ENCODE results near the gene NXPH3. TPM values are rescaled to one million over a fixed set of nuclear protein-coding genes. Genes with fewer than 3 reads are reported as not detected.

NXPH3 gene
- total RNA-seq = 1 to 10 TPM; 2.1 to 2.7 TPM
- 1 to 10 TPM; 1.0 to 1.4 (median 1.2) TPM for polyA plus RNA-seq (ENCODE audit: insufficient read length in 6 of 6)
- long read RNA-seq, donor 1, full-length matches to known transcripts = 4 of 4 reads
- long read RNA-seq, donor 1, partial matches to known transcripts = 0 of 4 reads
- long read RNA-seq, donor 1, other reads (novel, unspliced or antisense) = 0 of 4 reads
- long read RNA-seq, donor 2, full-length matches to known transcripts = 2 of 2 reads
- long read RNA-seq, donor 2, partial matches to known transcripts = 0 of 2 reads
- long read RNA-seq, donor 2, other reads (novel, unspliced or antisense) = 0 of 2 reads
- long read RNA-seq, donor 3, full-length matches to known transcripts = 2 of 2 reads
- long read RNA-seq, donor 3, partial matches to known transcripts = 0 of 2 reads
- long read RNA-seq, donor 3, other reads (novel, unspliced or antisense) = 0 of 2 reads
- long read RNA-seq, donor 4 = 0 reads
- long read RNA-seq, donor 5, full-length matches to known transcripts = 2 of 2 reads
- long read RNA-seq, donor 5, partial matches to known transcripts = 0 of 2 reads
- long read RNA-seq, donor 5, other reads (novel, unspliced or antisense) = 0 of 2 reads
- long read RNA-seq, donor 6, full-length matches to known transcripts = 4 of 4 reads
- long read RNA-seq, donor 6, partial matches to known transcripts = 0 of 4 reads
- long read RNA-seq, donor 6, other reads (novel, unspliced or antisense) = 0 of 4 reads
- long read RNA-seq, donor 7, full-length matches to known transcripts = 2 of 2 reads
- long read RNA-seq, donor 7, partial matches to known transcripts = 0 of 2 reads
- long read RNA-seq, donor 7, other reads (novel, unspliced or antisense) = 0 of 2 reads
- long read RNA-seq, donor 8 = 0 reads
- long read RNA-seq, donor 9 = 0 reads
- long read RNA-seq, donor 10 = 0 reads
- long read RNA-seq, donor 11 = 0 reads
- long read RNA-seq, donor 12, full-length matches to known transcripts = 1 of 1 reads
- long read RNA-seq, donor 12, partial matches to known transcripts = 0 of 1 reads
- long read RNA-seq, donor 12, other reads (novel, unspliced or antisense) = 0 of 1 reads

DNA sequence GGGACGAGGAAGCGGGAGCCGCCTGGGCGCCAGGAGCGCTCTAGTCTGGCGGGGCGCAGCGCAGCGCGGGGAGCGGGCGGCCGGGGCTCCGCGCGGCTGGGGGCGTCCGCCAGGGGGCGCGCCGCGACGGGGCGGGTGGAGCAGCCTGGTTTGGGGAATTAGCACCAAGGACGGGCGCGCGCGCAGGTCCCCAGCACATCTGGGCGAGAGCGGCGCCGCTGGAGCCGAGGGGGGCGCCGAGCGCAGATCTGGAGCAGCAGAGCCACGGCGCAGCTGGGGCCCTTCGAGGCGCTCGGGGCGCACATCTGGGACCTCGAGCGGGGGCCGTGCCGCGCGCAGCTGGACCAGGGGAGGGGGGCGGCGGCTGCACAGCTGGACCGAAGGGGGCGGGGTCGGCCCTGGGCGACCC is at the start of gene NXPH3:
NXPH3 (plus strand) TSS at position 193 of the 409 bp plus-strand sequence. CDS start 349 bp downstream, outside the sequence.
- H3K9me3 ChIP-seq = no peaks in the 10 kb centered on the region
- no peaks in the 10 kb centered on the region for H3K36me3 ChIP-seq
- peak; percentile 85 for ATAC-seq
- intact Hi-C loops (cut with DNase I) = loop anchor here (10.0 kb wide), 3 partner anchors 119 to 279 kb away; partner anchors contain the start of gene KAT7 (in 1 of the 2)
- peaks cover 0 to 46% of the 10 kb centered on the region in 2 donors for H3K27me3 ChIP-seq
- H3K27ac ChIP-seq = peak within 1 kb of the TSS; percentile 13 to 48
- H3K4me3 ChIP-seq = peak within 1 kb of the TSS; percentile 52 to 53
- TF ChIP-seq, protein P1, sequence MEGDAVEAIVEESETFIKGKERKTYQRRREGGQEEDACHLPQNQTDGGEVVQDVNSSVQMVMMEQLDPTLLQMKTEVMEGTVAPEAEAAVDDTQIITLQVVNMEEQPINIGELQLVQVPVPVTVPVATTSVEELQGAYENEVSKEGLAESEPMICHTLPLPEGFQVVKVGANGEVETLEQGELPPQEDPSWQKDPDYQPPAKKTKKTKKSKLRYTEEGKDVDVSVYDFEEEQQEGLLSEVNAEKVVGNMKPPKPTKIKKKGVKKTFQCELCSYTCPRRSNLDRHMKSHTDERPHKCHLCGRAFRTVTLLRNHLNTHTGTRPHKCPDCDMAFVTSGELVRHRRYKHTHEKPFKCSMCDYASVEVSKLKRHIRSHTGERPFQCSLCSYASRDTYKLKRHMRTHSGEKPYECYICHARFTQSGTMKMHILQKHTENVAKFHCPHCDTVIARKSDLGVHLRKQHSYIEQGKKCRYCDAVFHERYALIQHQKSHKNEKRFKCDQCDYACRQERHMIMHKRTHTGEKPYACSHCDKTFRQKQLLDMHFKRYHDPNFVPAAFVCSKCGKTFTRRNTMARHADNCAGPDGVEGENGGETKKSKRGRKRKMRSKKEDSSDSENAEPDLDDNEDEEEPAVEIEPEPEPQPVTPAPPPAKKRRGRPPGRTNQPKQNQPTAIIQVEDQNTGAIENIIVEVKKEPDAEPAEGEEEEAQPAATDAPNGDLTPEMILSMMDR (IDR thresholded peaks at IDR 0.05) = peak; percentile 44 to 65
- H3K4me1 ChIP-seq = peaks cover 8 to 38% of the 10 kb centered on the region in 2 donors
- peak in 3 of 4 donors; percentile 37 to 95 (median 65) for DNase-seq

DNA sequence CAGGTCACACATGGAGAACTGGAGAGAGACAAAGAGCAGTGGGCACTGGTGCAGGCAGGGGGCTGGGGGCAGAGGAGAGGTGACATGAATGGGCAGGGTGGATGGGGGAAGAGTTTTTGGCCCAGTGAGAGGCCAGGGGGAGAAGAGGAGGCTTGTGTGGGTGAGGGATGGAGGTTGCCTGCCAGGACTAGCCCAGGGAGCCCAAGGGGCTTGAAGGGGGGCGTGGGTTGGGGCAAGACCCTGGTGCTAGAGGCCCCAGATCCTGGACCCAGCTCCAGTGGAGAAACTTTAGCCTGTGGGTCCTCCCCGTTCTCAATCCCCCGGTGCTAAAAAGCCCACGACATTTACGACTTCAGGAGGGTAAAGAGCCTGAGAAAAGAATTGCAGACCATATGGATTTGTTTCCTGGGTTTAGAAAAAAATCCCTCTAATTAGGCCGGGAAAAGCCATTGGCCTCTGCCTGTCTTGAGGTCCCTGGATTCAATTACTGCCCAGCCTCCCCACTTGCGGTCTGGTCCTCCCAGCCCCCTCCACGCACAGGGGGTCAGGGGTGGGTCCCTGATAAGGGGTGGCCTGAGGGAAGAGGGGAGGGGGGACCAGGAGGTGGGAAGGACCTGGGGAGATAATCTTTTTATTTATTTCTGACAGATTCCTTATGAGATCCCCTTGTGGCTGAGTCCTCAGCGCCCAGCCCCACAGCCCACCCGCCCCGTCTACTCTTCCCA is 47.6 kb upstream of the NXPH3 start:
- Histone ChIP-seq H3K4me1 (no peaks in the 10 kb centered on the region), H3K4me3 (no peak overlapping the region), H3K9me3 (no peaks in the 10 kb centered on the region), H3K36me3 (no peaks in the 10 kb centered on the region), H3K27me3 (peaks cover 0 to 77% of the 10 kb centered on the region in 2 donors), H3K27ac (no peak overlapping the region)
- TF ChIP-seq, protein P1 (IDR thresholded peaks at IDR 0.05) = no peak
- intact Hi-C loops (cut with DNase I) = no loop called here
- no peak for ATAC-seq
- no peak for DNase-seq

- no peaks in the 10 kb centered on the region for H3K9me3 ChIP-seq
- ATAC-seq (no peak), DNase-seq (no peak)
- no peaks in the 10 kb centered on the region for H3K36me3 ChIP-seq
- TF ChIP-seq, protein P1 (IDR thresholded peaks at IDR 0.05) = no peak
- H3K4me3 ChIP-seq = no peak overlapping the region
- intact Hi-C loops (cut with DNase I) = no loop called here
- no peaks in the 10 kb centered on the region for H3K4me1 ChIP-seq
- peaks cover 0 to 79% of the 10 kb centered on the region in 2 donors for H3K27me3 ChIP-seq
- no peak overlapping the region for H3K27ac ChIP-seq
Observed at GRCh38 chr17:49528966-49529365, 46.7 kb upstream of the NXPH3 start.

- Histone ChIP-seq H3K36me3 (no peaks in the 10 kb centered on the region), H3K9me3 (no peaks in the 10 kb centered on the region)
- intact Hi-C loops (cut with DNase I) = no loop called here
Observed at GRCh38 chr17:49530118-49530517, 45.6 kb upstream of the NXPH3 start.

More at GRCh38 chr17:49530118-49530517, 45.6 kb upstream of the NXPH3 start:
- TF ChIP-seq, protein P1 (IDR thresholded peaks at IDR 0.05) = no peak
- DNase-seq = no peak
- H3K27me3 ChIP-seq = peaks cover 0 to 82% of the 10 kb centered on the region in 2 donors
- H3K4me1 ChIP-seq = no peaks in the 10 kb centered on the region
- H3K4me3 ChIP-seq = no peak overlapping the region
- H3K27ac ChIP-seq = no peak overlapping the region
- no peak for ATAC-seq
